Measurements from ENCODE around the gene ABCA5.

Gene ABCA5

GRCh38 chr17:69327060-69327831, at the start of gene ABCA5:
TSS of gene ABCA5 (minus strand) at chr17:69327133. CDS start at chr17:69314415, 12,718 bp downstream.
- peak; percentile 76 to 81 for DNase-seq (ENCODE audit: low read depth in 2 of 2)

- DNase-seq (ENCODE audit: low read depth in 2 of 2) = no peak
Measured at GRCh38 chr17:69375229-69375628, 48.3 kb upstream of the ABCA5 start.

- DNase-seq (ENCODE audit: low read depth in 2 of 2) = no peak
Measured at GRCh38 chr17:69373069-69373468, 46.1 kb upstream of the ABCA5 start.

- DNase-seq (ENCODE audit: low read depth in 2 of 2) = no peak
Measured at GRCh38 chr17:69367298-69367697, 40.4 kb upstream of the ABCA5 start.

GRCh38 chr17:69363488-69364210, 36.7 kb upstream of the ABCA5 start:
- DNase-seq (ENCODE audit: low read depth in 2 of 2) = no peak

GRCh38 chr17:69361156-69361555, 34.2 kb upstream of the ABCA5 start:
- no peak for DNase-seq (ENCODE audit: low read depth in 2 of 2)

GRCh38 chr17:69358688-69359596, 32.0 kb upstream of the ABCA5 start:
- DNase-seq (ENCODE audit: low read depth in 2 of 2) = no peak

- DNase-seq (ENCODE audit: low read depth in 2 of 2) = no peak
Measured at GRCh38 chr17:69357701-69358100, 30.8 kb upstream of the ABCA5 start.

- DNase-seq (ENCODE audit: low read depth in 2 of 2) = no peak
Measured at GRCh38 chr17:69356625-69357024, 29.7 kb upstream of the ABCA5 start.

- DNase-seq (ENCODE audit: low read depth in 2 of 2) = no peak
Measured at GRCh38 chr17:69350911-69351310, 24.0 kb upstream of the ABCA5 start.

GRCh38 chr17:69348429-69348828, 21.5 kb upstream of the ABCA5 start:
- no peak for DNase-seq (ENCODE audit: low read depth in 2 of 2)

GRCh38 chr17:69346766-69347165, 19.8 kb upstream of the ABCA5 start:
- no peak for DNase-seq (ENCODE audit: low read depth in 2 of 2)

GRCh38 chr17:69344939-69345338, 18.0 kb upstream of the ABCA5 start:
- no peak for DNase-seq (ENCODE audit: low read depth in 2 of 2)

GRCh38 chr17:69342896-69343644, 16.1 kb upstream of the ABCA5 start:
- no peak for DNase-seq (ENCODE audit: low read depth in 2 of 2)

GRCh38 chr17:69339937-69340336, 13.0 kb upstream of the ABCA5 start:
- DNase-seq (ENCODE audit: low read depth in 2 of 2) = no peak

- DNase-seq (ENCODE audit: low read depth in 2 of 2) = no peak
Measured at GRCh38 chr17:69336996-69337395, 10.1 kb upstream of the ABCA5 start.

GRCh38 chr17:69336580-69336979, 9.6 kb upstream of the ABCA5 start:
- no peak for DNase-seq (ENCODE audit: low read depth in 2 of 2)

GRCh38 chr17:69335058-69335457, 8.1 kb upstream of the ABCA5 start:
- DNase-seq (ENCODE audit: low read depth in 2 of 2) = no peak

- no peak for DNase-seq (ENCODE audit: low read depth in 2 of 2)
Measured at GRCh38 chr17:69333561-69333960, 6.6 kb upstream of the ABCA5 start.

GRCh38 chr17:69331756-69332155, 4.8 kb upstream of the ABCA5 start:
- no peak for DNase-seq (ENCODE audit: low read depth in 2 of 2)

GRCh38 chr17:69326377-69327059, 415 bp downstream of the ABCA5 start:
- DNase-seq (ENCODE audit: low read depth in 2 of 2) = no peak

Measured in stimulated activated CD4-positive, alpha-beta T cell treated with anti-CD3 and anti-CD28 coated beads, Interleukin-1b, Interleukin-23, amount 100 ng/mL, for 4 hours (primary cell).